Activated CD4-positive, alpha-beta T cell treated with anti-CD3 and anti-CD28 coated beads, Interleukin-2, amount 10 ng/mL, durations not matched to agents 24 days and 14 days (primary cell): ENCODE results near the gene EFS. TPM values are rescaled to one million over a fixed set of nuclear protein-coding genes. Genes with fewer than 3 reads are reported as not detected.

ENCODE experiments used
- DNase-seq: peaks from one replicate; pipeline ENCODE4 v3.0.0; 2022
- H3K27ac Mint-ChIP-seq: one replicate; pipeline ENCODE4 v1.8.0; 2022; ENCODE audit warnings: mild to moderate bottlenecking, mixed read lengths
- H3K27me3 Mint-ChIP-seq: one replicate; pipeline ENCODE4 v1.8.0; 2022; ENCODE audit warnings: mixed read lengths
- H3K36me3 Mint-ChIP-seq: one replicate; pipeline ENCODE4 v1.8.0; 2022; ENCODE audit warnings: low read depth, mild to moderate bottlenecking, mixed read lengths
- H3K4me1 Mint-ChIP-seq: one replicate; pipeline ENCODE4 v1.8.0; 2021; ENCODE audit warnings: mixed read lengths
- H3K4me3 Mint-ChIP-seq: one replicate; pipeline ENCODE4 v1.8.0; 2022; ENCODE audit warnings: mild to moderate bottlenecking, moderate library complexity, mixed read lengths
- H3K9me3 Mint-ChIP-seq: one replicate; pipeline ENCODE4 v1.8.0; 2021; ENCODE audit warnings: mixed read lengths
- intact Hi-C: fragments of 100-400 bp; cut with micrococcal nuclease; formaldehyde crosslinking; loops from one replicate; pipeline ENCODE4 v1.15.1; 2023
- total RNA-seq: library from RNA; stranded (reverse); gene quantifications from 2 replicates; pipeline ENCODE4 v1.2.3, GENCODE V29; 2022

EFS gene
- total RNA-seq, 1 donor from 2014 or later, result not detected

- H3K27me3 Mint-ChIP-seq, result peaks cover 49% of the 10 kb centered on the region
These were observed 572 bp downstream of the EFS start for GRCh38 chr14:23364164-23365035.

GRCh38 chr14:23362200-23362599 lies 2.8 kb downstream of the EFS start:
- Mint-ChIP-seq H3K36me3 (no peaks in the 10 kb centered on the region), H3K27ac (no peak overlapping the region), H3K27me3 (peaks cover 32% of the 10 kb centered on the region), H3K4me3 (no peak overlapping the region), H3K4me1 (no peaks in the 10 kb centered on the region), H3K9me3 (no peaks in the 10 kb centered on the region)
- intact Hi-C loops, result no loop called here
- no peak for DNase-seq

More at GRCh38 chr14:23364164-23365035, 572 bp downstream of the EFS start:
- H3K9me3 Mint-ChIP-seq, result no peaks in the 10 kb centered on the region
- DNase-seq, result no peak
- H3K4me3 Mint-ChIP-seq, result no peak overlapping the region
- no peak overlapping the region for H3K27ac Mint-ChIP-seq
- no peaks in the 10 kb centered on the region for H3K36me3 Mint-ChIP-seq
- intact Hi-C loops, result no loop called here
- H3K4me1 Mint-ChIP-seq, result no peaks in the 10 kb centered on the region

GRCh38 chr14:23361763-23362162 lies 3.2 kb downstream of the EFS start:
- no peak for DNase-seq
- intact Hi-C loops, result no loop called here
- H3K4me1 Mint-ChIP-seq, result no peaks in the 10 kb centered on the region
- H3K27me3 Mint-ChIP-seq, result peaks cover 28% of the 10 kb centered on the region
- no peaks in the 10 kb centered on the region for H3K36me3 Mint-ChIP-seq
- H3K9me3 Mint-ChIP-seq, result no peaks in the 10 kb centered on the region
- no peak overlapping the region for H3K4me3 Mint-ChIP-seq
- H3K27ac Mint-ChIP-seq, result no peak overlapping the region

- intact Hi-C loops, result no loop called here
- H3K36me3 Mint-ChIP-seq, result no peaks in the 10 kb centered on the region
- peak overlapping the region; percentile 44 for H3K27ac Mint-ChIP-seq
- H3K4me3 Mint-ChIP-seq, result no peak overlapping the region
- no peak for DNase-seq
- H3K9me3 Mint-ChIP-seq, result no peaks in the 10 kb centered on the region
- no peaks in the 10 kb centered on the region for H3K4me1 Mint-ChIP-seq
- peaks cover 24% of the 10 kb centered on the region for H3K27me3 Mint-ChIP-seq
These were observed 3.7 kb downstream of the EFS start for GRCh38 chr14:23361320-23361719.

GRCh38 chr14:23360496-23360895 lies 4.5 kb downstream of the EFS start:
- Mint-ChIP-seq H3K36me3 (no peaks in the 10 kb centered on the region), H3K4me3 (no peak overlapping the region), H3K27ac (no peak overlapping the region), H3K9me3 (no peaks in the 10 kb centered on the region), H3K27me3 (peaks cover 24% of the 10 kb centered on the region), H3K4me1 (no peaks in the 10 kb centered on the region)
- intact Hi-C loops, result no loop called here
- DNase-seq, result no peak

- H3K27ac Mint-ChIP-seq, result no peak overlapping the region
- peaks cover 28% of the 10 kb centered on the region for H3K27me3 Mint-ChIP-seq
- no peaks in the 10 kb centered on the region for H3K4me1 Mint-ChIP-seq
- no peak for DNase-seq
- no peak overlapping the region for H3K4me3 Mint-ChIP-seq
- intact Hi-C loops, result no loop called here
- no peaks in the 10 kb centered on the region for H3K36me3 Mint-ChIP-seq
- no peaks in the 10 kb centered on the region for H3K9me3 Mint-ChIP-seq
These were observed 5.1 kb downstream of the EFS start for GRCh38 chr14:23359722-23360447.

- Mint-ChIP-seq H3K4me1 (no peaks in the 10 kb centered on the region), H3K27ac (no peak overlapping the region), H3K27me3 (peaks cover 27% of the 10 kb centered on the region), H3K9me3 (no peaks in the 10 kb centered on the region), H3K36me3 (no peaks in the 10 kb centered on the region), H3K4me3 (no peak overlapping the region)
- no peak for DNase-seq
- intact Hi-C loops, result no loop called here
These were observed 5.8 kb downstream of the EFS start for GRCh38 chr14:23359167-23359626.

- intact Hi-C loops, result no loop called here
- Mint-ChIP-seq H3K4me1 (no peaks in the 10 kb centered on the region), H3K27me3 (peaks cover 29% of the 10 kb centered on the region), H3K36me3 (no peaks in the 10 kb centered on the region), H3K4me3 (no peak overlapping the region), H3K9me3 (no peaks in the 10 kb centered on the region), H3K27ac (no peak overlapping the region)
- no peak for DNase-seq
These were observed 6.3 kb downstream of the EFS start for GRCh38 chr14:23358553-23359166.

GRCh38 chr14:23358042-23358441 lies 6.9 kb downstream of the EFS start:
- intact Hi-C loops, result no loop called here
- Mint-ChIP-seq H3K36me3 (no peaks in the 10 kb centered on the region), H3K27ac (no peak overlapping the region), H3K9me3 (no peaks in the 10 kb centered on the region), H3K27me3 (peaks cover 33% of the 10 kb centered on the region), H3K4me3 (no peak overlapping the region), H3K4me1 (peaks cover under 1% of the 10 kb centered on the region)
- DNase-seq, result no peak

GRCh38 chr14:23357261-23357660 lies 7.7 kb downstream of the EFS start:
- Mint-ChIP-seq H3K4me1 (peaks cover 2% of the 10 kb centered on the region), H3K9me3 (no peaks in the 10 kb centered on the region), H3K36me3 (no peaks in the 10 kb centered on the region), H3K27ac (no peak overlapping the region), H3K4me3 (no peak overlapping the region), H3K27me3 (peaks cover 35% of the 10 kb centered on the region)
- no peak for DNase-seq
- intact Hi-C loops, result no loop called here

GRCh38 chr14:23356662-23357061 lies 8.3 kb downstream of the EFS start:
- intact Hi-C loops, result no loop called here
- H3K4me3 Mint-ChIP-seq, result no peak overlapping the region
- no peak for DNase-seq
- no peaks in the 10 kb centered on the region for H3K36me3 Mint-ChIP-seq
- peaks cover 32% of the 10 kb centered on the region for H3K27me3 Mint-ChIP-seq
- peaks cover 2% of the 10 kb centered on the region for H3K4me1 Mint-ChIP-seq
- H3K27ac Mint-ChIP-seq, result no peak overlapping the region
- no peaks in the 10 kb centered on the region for H3K9me3 Mint-ChIP-seq

- no peak for DNase-seq
- Mint-ChIP-seq H3K27me3 (peaks cover 33% of the 10 kb centered on the region), H3K27ac (no peak overlapping the region), H3K4me1 (peaks cover 2% of the 10 kb centered on the region), H3K9me3 (no peaks in the 10 kb centered on the region), H3K36me3 (no peaks in the 10 kb centered on the region), H3K4me3 (no peak overlapping the region)
- intact Hi-C loops, result no loop called here
These were observed 9.0 kb downstream of the EFS start for GRCh38 chr14:23355871-23356435.

GRCh38 chr14:23354990-23355389 lies 10.0 kb downstream of the EFS start:
- Mint-ChIP-seq H3K4me1 (peaks cover 4% of the 10 kb centered on the region), H3K36me3 (no peaks in the 10 kb centered on the region), H3K27ac (no peak overlapping the region), H3K27me3 (peaks cover 40% of the 10 kb centered on the region), H3K4me3 (no peak overlapping the region), H3K9me3 (no peaks in the 10 kb centered on the region)
- intact Hi-C loops, result no loop called here
- DNase-seq, result no peak

- Mint-ChIP-seq H3K9me3 (no peaks in the 10 kb centered on the region), H3K4me1 (peaks cover 4% of the 10 kb centered on the region), H3K27ac (no peak overlapping the region), H3K36me3 (no peaks in the 10 kb centered on the region), H3K4me3 (peak overlapping the region; percentile 78), H3K27me3 (peaks cover 42% of the 10 kb centered on the region)
- no peak for DNase-seq
- intact Hi-C loops, result loop anchor here (2.0 kb wide), 1 partner anchor 25 kb away; no protein-coding TSS in a partner anchor
These were observed 11.6 kb downstream of the EFS start for GRCh38 chr14:23353433-23353780.
